Measurements from ENCODE around the gene NR6A1.

GRCh38 chr9:124497441-124497840 lies 273.7 kb downstream of the NR6A1 start:
- TF ChIP-seq CTCF (IDR thresholded peaks at IDR 0.05): no peak
- no peak for TF ChIP-seq POLR2A (IDR thresholded peaks at IDR 0.05)
